Lung (tissue), 12 donors: ENCODE measurements around the gene ACHE. TPM values are rescaled to one million over a fixed set of nuclear protein-coding genes. Genes with fewer than 3 reads are reported as not detected.

Experiments used
- ATAC-seq: fragments of 200-7000 bp; cut with Tn5 transposase; one replicate; pipeline ENCODE4 v1.9.1; 2020; ENCODE audit warnings: moderate number of reproducible peaks; ENCODE audit not compliant: insufficient read depth, low FRiP score
- DNase-seq, 3 donors: peaks; one replicate each; pipeline ENCODE4 v3.0.0-alpha.2; 2013 to 2017
- H3K27ac ChIP-seq, 2 donors: one replicate each; pipeline ENCODE4 v1.5.1; 2013; ENCODE audit warnings: mild to moderate bottlenecking in 2 of 2, moderate library complexity in 2 of 2, control low read depth in 1 of 2, inconsistent platforms in 1 of 2, low read depth in 1 of 2, low read length in 1 of 2
- H3K27me3 ChIP-seq, 3 donors: one replicate each; pipeline ENCODE4 v1.5.1; 2013; ENCODE audit warnings: low read length in 2 of 3; ENCODE audit not compliant: control insufficient read depth in 3 of 3, insufficient read depth in 3 of 3
- H3K36me3 ChIP-seq, 4 donors: one replicate each; pipeline ENCODE4 v1.5.1; 2013; ENCODE audit warnings: low read length in 4 of 4, mild to moderate bottlenecking in 1 of 4, moderate library complexity in 1 of 4; ENCODE audit not compliant: control insufficient read depth in 4 of 4, insufficient read depth in 4 of 4
- H3K4me1 ChIP-seq, 5 donors: one replicate each; pipeline ENCODE4 v1.5.1; 2013; ENCODE audit warnings: low read length in 5 of 5, mild to moderate bottlenecking in 2 of 5, moderate library complexity in 1 of 5; ENCODE audit not compliant: control insufficient read depth in 5 of 5, insufficient read depth in 5 of 5
- H3K4me3 ChIP-seq: one replicate; pipeline ENCODE4 v1.5.1; 2013; ENCODE audit warnings: mild to moderate bottlenecking, control low read depth, moderate library complexity
- H3K9ac ChIP-seq, 2 donors: one replicate each; pipeline ENCODE4 v1.5.1; 2013; ENCODE audit warnings: low read length in 2 of 2, control low read depth in 1 of 2; ENCODE audit not compliant: insufficient read depth in 1 of 2
- H3K9me3 ChIP-seq, 4 donors: one replicate each; pipeline ENCODE4 v1.5.1; 2013; ENCODE audit warnings: low read length in 3 of 4, mild to moderate bottlenecking in 1 of 4, moderate library complexity in 1 of 4; ENCODE audit not compliant: control insufficient read depth in 4 of 4, insufficient read depth in 3 of 4
- WGBS, 2 donors: extraction: QIAGEN DNeasy Blood & Tissue Kit; methylation state at CpG; one replicate each; pipeline ENCODE4 v1.1.7; 2013; 5-methylcytosine and 5-hydroxymethylcytosine counted together
- polyA plus RNA-seq, 2 donors: library from polyadenylated mRNA; stranded (reverse); fragments of 200-250 nt; gene quantifications; one replicate each; pipeline ENCODE4 v1.2.1, GENCODE V29; 2013
- total RNA-seq, 2 donors: library from RNA; depleted of rRNA in 1 of 2; stranded (reverse); fragments of >200 nt in 1 of 2; gene quantifications; one replicate each; pipeline ENCODE4 v1.2.1, GENCODE V29; 2014 to 2021
- TF ChIP-seq, protein P1 (sequence below): IDR thresholded peaks from 2 replicates; pipeline ENCODE4 v1.5.1; 2012; ENCODE audit warnings: mild to moderate bottlenecking; ENCODE audit errors: control extremely low read depth, extremely low read depth
- donor health status: control.
- donor health status: control.
- donor health status: Bipolar disorder and iron deficiency.
- donor health status: healthy.
- donor health status: DM: yes; HTN: yes; CAD: no.

The ACHE gene
- total and polyA plus RNA-seq, 4 donors, result 2.6 to 8.2 (median 6.7) TPM

- DNase-seq (no peak), ATAC-seq (no peak)
- TF ChIP-seq, protein P1, sequence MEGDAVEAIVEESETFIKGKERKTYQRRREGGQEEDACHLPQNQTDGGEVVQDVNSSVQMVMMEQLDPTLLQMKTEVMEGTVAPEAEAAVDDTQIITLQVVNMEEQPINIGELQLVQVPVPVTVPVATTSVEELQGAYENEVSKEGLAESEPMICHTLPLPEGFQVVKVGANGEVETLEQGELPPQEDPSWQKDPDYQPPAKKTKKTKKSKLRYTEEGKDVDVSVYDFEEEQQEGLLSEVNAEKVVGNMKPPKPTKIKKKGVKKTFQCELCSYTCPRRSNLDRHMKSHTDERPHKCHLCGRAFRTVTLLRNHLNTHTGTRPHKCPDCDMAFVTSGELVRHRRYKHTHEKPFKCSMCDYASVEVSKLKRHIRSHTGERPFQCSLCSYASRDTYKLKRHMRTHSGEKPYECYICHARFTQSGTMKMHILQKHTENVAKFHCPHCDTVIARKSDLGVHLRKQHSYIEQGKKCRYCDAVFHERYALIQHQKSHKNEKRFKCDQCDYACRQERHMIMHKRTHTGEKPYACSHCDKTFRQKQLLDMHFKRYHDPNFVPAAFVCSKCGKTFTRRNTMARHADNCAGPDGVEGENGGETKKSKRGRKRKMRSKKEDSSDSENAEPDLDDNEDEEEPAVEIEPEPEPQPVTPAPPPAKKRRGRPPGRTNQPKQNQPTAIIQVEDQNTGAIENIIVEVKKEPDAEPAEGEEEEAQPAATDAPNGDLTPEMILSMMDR, result no peak
- Histone ChIP-seq H3K27ac (peak overlapping the region; percentile 72 to 78), H3K27me3 (no peaks in the 10 kb centered on the region), H3K9ac (peak overlapping the region; percentile 70 to 86), H3K9me3 (no peaks in the 10 kb centered on the region), H3K4me3 (peak overlapping the region; percentile 25), H3K36me3 (peaks cover 0 to 19% (median 10%) of the 10 kb centered on the region in 4 donors), H3K4me1 (peaks cover 0 to 19% (median 7%) of the 10 kb centered on the region in 5 donors)
- 44 to 64% methylated on average over 5 of the region's 5 CpGs for WGBS, 2 donors
Observed at GRCh38 chr7:100866729-100867039, 29.0 kb downstream of the ACHE start.

DNA sequence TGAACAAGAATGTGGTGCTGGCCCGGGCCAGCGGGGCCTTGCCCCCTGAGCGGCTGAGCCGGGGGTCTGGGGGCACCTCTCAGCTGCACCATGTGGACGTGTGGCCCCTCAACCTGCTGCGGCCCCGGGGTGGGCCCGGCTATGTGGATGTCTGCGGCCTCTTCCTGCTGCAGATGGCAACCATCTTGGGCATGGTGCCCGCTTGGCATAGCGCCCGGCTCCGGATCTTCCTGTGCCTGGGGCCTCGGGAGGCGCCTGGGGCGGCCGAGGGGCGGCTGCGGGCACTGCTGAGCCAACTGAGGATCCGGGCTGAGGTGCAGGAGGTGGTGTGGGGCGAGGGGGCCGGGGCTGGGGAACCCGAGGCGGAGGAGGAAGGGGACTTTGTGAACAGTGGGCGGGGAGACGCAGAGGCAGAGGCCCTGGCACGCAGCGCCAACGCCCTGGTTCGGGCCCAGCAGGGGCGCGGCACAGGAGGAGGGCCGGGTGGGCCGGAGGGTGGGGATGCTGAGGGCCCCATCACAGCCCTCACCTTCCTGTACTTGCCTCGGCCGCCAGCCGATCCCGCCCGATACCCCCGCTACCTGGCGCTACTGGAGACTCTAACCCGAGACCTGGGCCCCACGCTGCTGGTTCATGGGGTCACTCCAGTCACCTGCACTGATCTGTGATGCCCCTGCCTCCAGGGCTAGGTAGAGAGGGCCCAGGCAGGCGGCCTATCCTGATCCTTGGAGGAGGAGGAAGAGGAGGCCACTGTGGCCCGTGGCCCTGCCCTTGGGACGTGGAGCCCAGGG is 29.6 kb downstream of the ACHE start:
- TF ChIP-seq, protein P1, result no peak
- ATAC-seq (peak; percentile 43), DNase-seq (peak in 1 of 3 donors; percentile 27)
- Histone ChIP-seq H3K27me3 (no peaks in the 10 kb centered on the region), H3K9me3 (no peaks in the 10 kb centered on the region), H3K4me1 (peaks cover 0 to 19% (median 7%) of the 10 kb centered on the region in 5 donors), H3K27ac (peak overlapping the region in 1 of 2 donors; percentile 72), H3K9ac (peak overlapping the region in 1 of 2 donors; percentile 86), H3K4me3 (peak overlapping the region; percentile 25), H3K36me3 (peaks cover 0 to 22% (median 7%) of the 10 kb centered on the region in 4 donors)
- 29% methylated on average over 37 to 46 of the region's 46 CpGs for WGBS, 2 donors

DNA sequence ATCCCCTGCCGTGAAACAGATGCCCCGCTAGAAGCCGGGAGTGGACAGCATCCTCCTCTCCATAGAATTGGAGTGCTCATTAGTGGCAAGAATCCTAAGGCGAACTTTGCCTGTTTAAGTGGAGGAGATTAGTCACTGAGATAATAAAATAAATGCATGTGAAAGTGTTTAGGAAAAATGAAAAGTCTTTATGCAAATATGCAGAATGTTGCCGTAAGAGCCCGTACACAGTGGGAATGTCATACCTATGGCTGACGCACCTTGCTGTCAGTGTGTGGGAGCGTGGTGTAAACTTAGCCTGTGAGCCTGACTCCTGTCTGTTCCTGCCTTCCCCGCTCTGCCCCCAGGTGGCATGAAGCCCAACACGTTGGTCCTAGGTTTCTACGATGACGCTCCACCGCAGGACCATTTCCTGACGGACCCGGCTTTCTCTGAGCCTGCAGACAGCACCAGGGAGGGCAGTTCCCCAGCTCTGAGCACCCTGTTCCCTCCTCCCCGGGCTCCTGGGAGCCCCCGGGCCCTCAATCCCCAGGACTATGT is 30.2 kb downstream of the ACHE start:
- 54 to 62% methylated on average over 17 of the region's 17 CpGs for WGBS, 2 donors
- Histone ChIP-seq H3K27ac (peak overlapping the region in 1 of 2 donors; percentile 72), H3K4me3 (no peak overlapping the region), H3K9me3 (no peaks in the 10 kb centered on the region), H3K9ac (no peak overlapping the region), H3K27me3 (no peaks in the 10 kb centered on the region), H3K4me1 (peaks cover 0 to 19% (median 7%) of the 10 kb centered on the region in 5 donors), H3K36me3 (peaks cover 0 to 25% (median 4%) of the 10 kb centered on the region in 4 donors)
- no peak for DNase-seq
- TF ChIP-seq, protein P1, result no peak
- ATAC-seq, result peak; percentile 1
